Fibroblast of skin of right biceps (primary cell): ENCODE measurements around the gene ATG4B.
A peak's percentile ranks its signal among the peaks of the same experiment; 100 is the strongest.

Source experiments
- DNase-seq: peaks from one replicate; pipeline ENCODE4 v3.0.0-alpha.2; 2013

The ATG4B gene

DNA sequence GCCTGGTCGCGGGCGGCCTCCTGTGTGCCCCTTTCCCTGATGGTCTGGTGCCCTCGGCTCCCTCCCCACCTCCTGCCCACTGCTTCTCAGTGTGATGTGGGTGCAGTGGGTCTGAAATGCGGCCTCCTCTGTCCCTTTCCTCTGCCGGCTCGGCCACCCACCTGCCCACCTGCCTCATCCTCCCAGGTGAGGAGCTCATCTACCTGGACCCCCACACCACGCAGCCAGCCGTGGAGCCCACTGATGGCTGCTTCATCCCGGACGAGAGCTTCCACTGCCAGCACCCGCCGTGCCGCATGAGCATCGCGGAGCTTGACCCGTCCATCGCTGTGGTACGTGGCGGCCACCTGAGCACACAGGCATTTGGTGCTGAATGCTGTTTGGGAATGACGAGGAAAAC is 30.9 kb downstream of the ATG4B start:
- DNase-seq, result no peak

DNA sequence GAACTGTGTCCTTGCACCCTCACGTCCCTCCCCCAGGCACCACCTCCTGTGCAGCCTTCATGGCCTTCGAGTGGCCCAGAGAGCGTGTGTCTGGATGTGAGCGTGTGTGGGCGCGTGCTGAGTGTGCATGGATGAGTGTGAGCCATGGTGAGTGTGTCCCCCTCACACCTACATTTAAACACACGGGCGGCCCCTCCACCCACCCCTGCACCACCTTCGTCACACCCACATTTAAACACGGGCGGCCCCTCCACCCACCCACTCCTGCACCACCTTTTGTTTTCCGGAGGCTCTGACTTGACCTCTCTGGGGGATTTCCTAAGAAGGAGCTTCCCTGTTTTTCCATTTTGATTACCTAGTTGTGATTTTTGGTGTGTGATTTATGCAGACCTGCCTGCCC is 31.3 kb downstream of the ATG4B start:
- DNase-seq, result no peak

DNA sequence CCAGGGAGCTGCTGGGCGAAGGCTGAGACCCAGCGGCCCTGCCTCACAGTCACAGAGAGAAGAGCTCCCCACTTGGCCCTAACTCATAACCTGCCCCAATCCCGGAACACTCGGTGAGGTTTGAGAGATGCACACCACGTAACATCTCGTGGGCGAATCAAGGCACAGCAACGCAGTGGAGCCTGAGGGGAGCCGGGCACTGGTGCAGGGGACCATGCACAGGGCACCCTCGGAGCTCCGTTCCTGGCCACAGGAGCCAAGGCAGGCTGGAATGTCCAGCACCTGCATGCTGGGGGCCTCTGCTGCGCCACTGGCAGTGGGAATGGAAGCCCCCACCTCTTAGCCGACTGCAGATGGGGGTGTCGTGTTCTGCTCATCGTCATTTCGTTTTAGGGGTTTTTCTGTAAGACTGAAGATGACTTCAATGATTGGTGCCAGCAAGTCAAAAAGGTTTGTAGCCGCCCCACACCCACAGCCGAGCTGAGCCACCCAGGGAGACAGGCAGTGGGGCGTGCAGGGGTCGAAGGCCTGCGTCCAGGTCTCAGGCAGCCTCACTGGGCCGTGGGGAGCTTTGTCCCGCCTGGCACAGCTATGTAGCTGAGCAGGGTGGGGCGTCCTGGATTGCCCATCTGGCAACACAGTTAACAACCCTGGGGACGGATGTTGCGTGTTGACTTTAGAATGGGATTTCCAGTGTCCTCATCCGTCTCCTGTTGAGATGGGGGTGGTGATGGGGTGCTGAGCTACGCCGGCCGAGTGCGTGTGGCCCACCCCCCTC is 33.0 kb downstream of the ATG4B start:
- no peak for DNase-seq

DNA sequence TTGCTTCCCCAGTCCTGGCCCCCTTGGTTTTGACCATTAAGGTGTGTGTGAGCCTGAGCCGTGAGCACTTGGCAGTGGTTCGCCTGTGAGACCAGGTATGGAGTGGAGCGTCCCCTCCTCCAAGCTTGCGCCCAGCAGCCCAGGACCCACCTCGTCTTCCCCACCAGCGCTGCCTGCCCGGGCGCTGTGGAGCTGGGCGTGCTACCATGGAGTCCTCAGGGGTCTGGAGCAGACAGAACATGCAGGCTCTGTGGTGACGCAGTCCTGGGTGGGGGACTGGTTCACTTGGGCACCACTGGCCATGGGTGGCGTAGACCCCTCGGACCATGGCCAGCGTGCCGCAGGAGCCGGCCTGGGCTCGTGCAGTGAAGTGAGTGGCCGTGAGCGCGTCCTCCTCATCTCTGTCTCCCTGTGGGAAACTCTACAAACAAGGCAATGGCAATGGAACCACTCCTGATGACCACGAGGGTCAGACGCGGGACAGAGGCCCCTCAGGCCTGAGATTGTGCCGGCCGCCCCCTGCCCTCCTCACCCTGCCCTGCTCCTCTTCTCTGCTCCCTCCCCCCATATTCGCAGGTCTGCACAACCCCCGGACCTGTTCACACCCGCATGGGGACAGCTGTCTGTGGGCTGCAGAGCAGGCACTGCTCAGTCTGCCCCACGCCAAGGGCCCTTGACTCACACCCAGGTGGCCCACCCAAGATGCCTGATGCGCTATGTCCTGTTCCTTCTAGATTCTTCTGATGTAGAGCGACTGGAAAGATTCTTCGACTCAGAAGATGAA is 34.2 kb downstream of the ATG4B start:
- no peak for DNase-seq

DNA sequence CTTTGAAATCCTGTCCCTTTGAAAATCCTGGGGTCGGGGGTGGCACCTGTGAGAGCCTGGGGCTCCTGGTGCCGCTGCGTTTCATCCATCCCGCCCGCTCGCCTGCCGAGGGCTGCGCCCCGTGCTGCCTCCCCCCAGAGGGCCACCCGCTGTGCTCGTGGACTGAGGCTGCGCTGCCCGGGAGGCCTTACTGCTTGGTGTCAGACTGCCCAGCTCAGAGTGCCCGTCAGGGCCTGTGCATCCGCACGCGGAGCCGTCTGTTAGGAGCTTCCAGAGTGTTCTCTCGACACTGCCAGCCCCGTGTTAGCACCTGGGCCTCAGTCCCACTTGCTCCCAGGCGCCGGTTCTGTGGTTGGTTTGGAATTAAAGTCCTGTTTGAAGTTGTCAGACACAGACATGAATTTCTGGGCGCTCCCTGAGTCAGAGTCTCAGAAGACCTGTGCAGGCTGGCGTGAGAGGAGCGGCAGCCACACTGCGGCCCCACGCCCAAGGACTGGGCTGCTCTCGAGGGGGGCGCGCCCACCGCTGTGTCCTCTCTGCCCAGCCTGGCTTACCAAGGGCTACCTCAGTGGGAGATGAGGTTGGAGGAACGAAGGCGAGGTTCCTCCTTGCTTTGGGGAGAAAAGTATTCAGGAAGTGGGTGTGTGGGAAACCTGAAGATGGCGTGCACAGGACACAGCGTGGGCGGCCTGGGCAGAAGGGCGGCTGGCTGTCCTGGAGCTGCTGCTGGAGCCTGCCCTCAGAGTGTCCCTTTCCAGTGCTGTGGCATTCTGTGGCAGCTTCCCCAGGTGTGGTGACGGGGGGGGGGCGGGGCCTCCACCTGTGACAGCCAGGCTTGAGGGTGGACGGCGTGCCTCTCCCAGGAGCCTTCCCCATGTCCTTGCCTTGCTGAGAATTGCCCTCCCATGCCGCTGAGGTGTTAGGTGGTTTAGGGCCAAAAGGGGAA is 35.0 kb downstream of the ATG4B start:
- DNase-seq, result no peak

DNA sequence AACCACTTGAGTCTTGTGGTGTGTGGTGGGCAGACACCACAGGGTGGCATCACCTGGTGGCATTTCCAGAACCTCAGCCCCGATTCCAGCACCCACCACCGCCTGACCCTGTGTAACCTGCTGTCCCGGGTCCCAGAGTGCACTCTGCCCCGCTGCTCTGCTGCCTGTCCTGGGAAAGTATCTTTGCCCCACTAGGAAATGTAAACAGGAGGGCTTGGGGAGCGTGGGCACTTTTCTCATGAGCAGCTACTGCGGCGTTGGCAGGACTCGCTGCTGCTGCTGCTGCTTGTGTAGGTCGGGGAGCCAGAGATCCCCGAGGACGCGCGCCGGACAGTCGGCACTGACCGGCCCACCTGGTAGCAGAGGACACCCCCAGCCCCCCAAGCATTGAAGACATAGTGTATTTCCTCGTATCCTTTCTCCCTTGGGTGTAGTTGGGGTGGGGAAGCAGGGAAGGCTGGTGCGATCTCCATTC is 35.7 kb downstream of the ATG4B start:
- no peak for DNase-seq

DNA sequence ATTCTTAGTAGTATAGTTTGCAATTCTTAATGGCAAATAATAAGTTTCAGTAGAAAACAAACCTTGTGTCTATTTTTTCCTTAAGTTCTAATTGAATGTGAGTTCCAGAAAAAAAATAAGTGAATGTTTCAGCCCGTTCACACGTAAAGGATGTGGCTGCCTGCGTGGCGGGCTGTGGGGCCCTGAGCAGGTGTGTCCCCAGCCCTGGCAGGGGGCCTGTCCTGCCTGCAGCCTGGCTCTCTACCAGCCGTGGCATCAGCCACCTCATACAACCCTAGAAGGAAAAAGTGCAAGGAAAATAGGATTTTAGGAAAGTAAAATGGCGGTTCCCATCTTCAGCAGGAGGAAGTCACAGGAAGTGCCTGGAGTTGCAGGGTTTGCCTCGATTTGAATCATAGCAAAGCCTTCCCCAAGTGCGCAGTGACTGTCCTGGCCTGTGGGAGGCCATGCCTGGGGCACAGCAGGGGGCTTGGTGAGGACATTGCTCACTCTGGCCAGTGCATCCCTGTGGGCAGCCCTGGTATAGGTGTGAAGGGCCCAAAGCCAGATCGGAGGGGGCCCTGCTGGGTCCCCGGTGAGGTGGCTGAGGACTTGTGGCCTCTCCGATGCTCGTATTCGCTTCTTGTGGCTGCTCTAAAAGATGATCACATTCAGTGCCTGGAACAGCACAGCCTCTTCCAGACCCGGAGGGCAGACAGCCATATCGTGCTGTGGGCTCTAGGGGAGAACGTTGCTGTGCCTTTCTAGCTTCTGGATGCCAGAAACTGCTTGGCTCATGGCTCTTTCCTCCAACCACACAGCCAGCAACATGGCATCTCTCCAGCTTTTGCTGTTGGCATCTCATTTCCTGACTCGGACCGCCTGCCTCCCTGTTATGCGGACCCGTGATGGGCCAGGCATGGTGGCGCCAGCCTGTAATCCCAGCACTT is 36.6 kb downstream of the ATG4B start:
- no peak for DNase-seq

DNA sequence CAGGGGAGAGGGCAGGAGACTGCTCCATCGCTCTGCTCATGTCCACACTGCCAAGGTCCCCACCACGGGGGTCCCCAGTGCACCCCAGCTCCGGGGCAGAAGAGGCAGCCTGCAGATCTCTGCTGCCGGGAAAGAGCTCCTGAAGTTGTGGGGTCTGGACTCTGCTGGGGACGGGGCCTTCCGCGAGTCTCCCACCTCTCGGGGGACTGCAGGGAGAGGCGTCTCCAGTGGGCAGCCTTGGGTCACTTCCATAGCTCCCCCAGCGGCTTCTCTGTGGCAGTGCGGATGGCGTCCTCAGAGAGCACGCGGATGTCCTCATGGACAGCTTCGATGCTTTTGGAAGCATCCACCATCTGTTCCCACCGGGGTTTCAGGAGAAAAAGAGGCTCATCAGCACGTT is 38.4 kb downstream of the ATG4B start:
- DNase-seq, result no peak

DNA sequence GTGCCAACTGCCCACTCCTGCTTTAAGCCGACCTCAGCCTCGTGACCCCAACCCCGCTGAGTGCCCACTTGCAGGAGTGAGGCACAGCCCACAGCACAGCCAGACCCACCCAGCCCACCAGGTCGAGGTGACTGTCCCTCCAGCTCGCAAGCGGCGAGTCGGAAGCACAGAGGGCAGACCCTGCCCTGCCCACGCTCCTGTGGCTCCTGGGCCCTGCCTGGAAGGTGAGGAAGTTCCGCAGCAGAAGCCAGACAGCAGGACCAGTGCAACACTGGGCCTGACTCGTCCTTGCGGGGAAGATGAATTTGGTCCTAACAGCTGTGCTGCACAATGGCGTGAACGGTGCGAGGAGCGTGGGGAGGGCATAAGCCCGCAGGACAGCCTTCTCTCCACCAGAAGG is 39.2 kb downstream of the ATG4B start:
- DNase-seq, result no peak

DNA sequence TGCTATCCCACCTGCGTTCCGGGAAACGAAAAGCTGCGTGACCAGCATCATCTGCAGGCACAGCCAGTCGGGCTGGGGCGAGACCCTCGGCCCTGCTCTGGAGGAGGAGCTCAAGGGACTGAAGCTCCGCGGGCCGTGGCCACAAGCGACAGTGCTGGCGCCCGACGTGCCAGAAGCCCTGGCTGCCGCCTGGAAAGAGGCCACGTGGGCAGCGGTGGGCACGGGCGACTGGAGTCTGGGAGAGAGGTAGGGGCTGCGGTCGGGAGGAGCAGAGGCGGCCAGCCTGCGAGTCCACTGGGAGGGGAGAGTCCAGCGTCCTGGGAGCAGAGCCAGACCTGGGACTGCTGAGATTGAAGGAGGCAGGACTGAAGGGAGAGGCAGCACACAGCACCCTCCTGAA is 39.9 kb downstream of the ATG4B start:
- no peak for DNase-seq

DNA sequence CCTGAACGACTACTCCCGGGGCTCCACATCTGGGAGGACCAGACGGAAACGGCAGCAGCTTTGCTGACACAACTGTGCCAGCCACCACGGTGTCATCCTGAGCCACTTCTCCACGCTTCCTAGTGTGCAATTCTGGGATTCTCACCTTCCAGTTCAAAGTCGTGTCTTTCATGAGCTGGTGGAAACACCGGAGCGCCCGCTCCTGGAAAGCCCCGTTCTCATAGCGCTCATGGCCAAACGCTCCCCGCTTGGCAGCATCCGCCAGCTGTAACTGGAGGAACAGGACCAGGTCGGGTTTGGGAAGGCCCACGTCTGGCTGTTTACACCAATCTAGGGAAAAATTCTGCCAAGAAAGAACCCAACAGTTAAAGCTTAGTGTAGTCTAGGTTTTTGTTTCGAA is 40.8 kb downstream of the ATG4B start:
- DNase-seq, result no peak

DNA sequence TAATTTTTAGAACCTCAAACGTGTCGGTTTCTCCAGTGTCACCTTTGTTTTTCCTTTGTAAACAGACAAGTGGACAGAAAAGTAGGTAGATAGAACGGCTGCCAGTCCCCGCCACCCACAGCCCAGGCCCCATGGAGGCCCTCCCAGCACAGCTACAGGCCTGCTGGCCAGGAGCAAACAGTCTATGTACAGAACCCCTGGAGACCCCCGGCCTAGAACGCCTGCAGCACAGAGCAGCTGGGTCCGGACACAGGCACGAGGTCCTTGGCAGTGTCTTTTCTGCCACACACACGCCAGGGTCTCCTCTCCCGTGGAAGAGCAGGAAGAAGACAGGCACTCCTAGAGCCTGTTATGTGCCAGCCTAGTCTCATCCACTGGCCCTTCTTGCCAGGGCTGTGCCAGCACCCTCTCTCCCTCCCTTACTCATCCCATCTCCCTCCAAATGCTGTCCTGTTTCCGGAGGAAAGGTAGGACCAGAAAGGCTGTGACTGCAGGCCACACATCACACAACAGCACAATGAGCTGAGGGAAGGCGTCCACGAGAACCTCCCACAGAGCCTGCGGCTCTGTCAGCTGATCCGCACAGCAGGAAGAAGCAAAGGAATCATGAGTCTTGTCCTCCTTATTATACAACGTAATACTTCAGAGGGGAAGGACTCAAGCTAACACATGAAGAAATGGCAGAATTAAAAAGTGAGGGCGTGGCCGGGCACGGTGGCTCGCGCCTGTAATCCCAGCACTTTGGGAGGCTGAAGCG is 41.5 kb downstream of the ATG4B start:
- no peak for DNase-seq

DNA sequence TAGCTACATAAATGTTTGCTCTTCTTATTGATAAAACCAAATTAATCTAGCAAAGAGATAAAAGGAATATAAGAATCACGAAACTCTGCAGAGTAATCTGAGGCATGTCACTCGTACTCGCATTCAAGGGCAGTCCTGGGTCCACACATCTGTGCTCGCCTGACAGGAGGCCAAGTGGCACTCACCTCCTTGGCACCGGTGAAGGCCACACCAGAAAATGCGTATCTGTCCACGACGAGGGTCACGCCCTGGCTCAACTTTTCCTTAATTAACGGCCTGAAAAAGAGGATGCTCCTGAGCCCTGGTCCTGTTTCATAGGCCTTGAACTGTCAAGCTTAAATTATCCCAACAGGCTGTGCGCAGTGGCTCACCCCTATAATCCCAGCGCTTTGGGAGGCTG is 42.6 kb downstream of the ATG4B start:
- no peak for DNase-seq

DNA sequence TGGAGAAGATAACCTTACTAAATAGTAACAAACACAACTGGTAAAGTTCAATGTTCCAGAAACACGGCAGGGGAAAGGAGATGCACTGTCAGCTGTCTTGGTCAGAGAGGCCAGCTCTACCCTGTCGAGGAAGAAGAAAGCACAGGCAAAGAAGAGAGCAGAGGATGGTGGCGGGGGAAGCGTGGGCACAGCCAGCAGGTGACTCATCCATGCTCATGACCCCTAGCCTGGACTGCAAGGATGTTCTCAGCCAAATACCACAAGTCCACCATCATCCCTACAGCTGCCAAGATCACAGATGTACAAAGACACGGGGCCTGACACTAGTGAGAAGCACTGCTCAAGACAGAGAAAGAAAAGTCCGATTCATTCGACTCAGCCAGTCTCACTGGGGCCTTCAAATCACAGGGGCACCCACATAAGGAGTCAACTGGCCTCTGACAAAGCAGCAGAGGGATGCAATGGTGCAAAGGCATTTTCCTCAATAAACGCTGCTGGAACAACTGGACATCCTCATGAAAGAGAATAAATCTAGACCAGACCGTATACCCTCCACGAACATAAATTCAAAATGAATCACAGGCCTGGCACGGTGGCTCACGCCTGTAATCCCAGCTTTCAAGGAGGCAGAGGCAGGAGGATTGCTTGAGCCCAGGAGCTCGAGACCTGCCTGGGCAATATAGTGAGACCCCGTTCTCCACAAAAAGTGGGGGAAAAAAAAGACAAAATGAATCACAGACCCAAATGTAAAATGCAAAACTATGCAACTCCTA is 43.5 kb downstream of the ATG4B start:
- DNase-seq, result peak; percentile 82

DNA sequence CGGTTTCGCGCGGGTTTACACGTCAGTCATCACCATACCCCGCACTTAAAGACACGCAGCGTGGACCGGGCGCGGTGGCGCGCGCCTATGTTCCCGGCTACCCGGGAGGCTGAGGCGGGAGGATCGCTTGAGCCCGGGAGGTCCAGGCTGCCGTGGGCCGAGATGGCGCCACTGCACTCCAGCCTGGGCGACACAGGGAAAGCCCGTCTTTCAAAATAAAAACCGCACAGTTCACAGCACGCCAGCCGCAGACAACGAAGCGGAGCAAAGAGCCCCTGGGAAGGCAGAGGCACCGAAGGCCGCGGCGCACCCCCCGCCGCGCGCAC is 48.8 kb downstream of the ATG4B start:
- DNase-seq, result no peak

DNA sequence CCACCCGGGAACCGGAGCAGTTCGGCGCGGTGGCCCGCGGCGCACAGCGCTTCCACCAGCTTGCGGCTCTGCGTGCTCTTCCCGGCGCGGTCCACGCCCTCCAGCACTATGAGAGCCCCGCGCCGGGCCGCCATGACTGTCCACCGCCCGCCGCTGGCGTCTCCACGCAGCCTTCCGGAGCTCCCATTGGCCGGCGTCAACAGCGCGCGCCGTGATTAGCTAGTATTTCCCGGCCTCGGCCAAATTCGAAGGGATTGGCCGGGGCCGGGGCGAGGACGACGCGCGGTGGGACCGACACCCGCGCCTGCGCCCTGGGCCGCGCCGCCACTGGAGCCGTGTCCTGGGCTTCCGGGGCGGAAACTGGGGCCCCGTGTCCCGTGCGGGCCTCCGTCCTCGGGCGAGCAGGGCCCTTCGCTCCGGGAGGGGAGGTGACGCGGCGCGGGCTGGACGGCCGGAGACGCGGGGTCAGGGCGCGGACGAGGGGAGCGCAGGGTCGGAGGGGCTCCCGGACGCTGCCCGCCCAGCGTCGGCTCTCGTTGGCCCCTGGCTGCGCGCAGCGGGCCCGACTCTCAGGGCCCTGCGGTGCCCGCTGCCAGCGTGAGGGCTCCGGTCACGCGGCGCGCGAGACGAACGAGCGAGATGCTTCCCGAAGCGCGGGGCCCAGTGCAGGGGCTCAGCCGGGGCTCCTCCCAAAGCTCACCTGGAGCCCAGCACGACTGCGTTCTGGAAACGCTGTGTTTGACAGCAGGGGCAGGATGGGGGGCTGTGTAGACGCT is 49.3 kb downstream of the ATG4B start, which contains the start of gene DTYMK:
DTYMK (minus strand) TSS at position 166 of the 776 bp plus-strand sequence; CDS start at position 134, 32 bp downstream.
- DNase-seq, result peak; percentile 97

DNA sequence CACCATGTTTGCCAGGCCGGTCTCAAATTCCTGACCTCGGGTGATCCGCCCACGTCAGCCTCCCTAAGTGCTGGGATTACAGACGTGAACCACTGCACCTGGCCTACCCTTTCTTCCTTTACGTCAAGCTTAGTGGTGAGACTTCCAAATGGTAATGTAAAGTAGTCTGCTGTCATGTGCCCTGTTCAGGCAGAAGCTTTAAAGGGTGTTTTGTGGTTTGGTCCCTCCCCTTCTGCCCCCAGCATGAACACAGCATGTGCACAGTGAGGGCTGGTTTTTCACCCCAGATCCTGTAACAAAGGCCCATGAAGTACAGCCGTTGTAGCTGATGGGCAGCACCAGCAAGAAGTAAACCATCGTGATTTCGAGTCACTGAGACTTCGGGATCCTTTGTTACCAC is 51.8 kb downstream of the ATG4B start:
- no peak for DNase-seq

DNA sequence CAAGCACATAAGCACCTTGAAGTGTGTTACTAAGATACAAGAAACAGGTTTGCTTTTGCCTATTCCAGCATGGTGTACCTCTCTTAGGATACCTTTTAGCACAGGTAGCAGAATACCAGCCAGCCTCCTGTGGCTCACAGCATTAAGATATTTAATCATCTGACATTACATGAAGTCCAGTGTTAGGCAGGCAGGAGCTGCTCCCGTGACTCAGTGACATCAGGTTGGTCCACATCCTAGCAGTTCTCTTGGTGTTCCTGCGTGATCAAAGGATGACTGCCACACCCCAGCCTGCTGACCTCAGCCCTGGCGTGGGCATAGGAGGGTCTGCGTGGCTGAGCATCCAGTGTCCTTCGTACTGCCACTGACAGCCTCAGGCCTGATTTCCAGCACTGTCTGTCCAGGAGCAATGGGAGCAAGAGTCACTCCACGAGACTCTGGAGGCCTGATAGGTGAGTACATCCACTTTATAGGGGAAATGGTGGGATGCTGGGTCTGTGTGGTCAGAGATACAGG is 52.8 kb downstream of the ATG4B start:
- DNase-seq, result no peak

DNA sequence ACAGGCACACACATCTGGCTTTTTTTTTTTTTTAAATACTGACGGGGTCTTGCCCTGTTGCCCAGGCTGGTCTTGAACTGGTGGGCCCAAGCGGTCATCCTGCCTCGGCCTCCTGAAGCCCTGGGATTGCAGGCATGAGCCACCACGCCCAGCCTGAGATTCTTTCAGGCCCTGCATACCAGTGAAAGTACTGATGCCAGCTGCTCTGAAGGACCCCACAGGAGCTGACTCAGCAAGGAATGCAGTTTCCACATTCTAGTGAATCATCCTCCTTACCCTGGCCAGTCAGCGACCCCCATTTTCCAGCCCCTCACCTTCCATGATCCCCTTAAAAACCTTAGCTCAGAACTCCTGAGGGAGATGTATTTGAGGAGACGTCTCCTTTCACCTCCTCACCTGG is 55.0 kb downstream of the ATG4B start:
- DNase-seq, result peak; percentile 82
